GM13976 (cell line): ENCODE data around the gene ZMYM5.

Experiments used
- DNase-seq: peaks from one replicate; pipeline ENCODE4 v3.0.0; 2012; ENCODE audit warnings: low spot score
- in situ Hi-C: fragments of 300-500 bp; cut with MboI; formaldehyde crosslinking; loops from one replicate; pipeline ENCODE4 v1.12.0; 2022; ENCODE audit warnings: low sequenced_read_pairs, mixed read lengths, inconsistent platforms; ENCODE audit not compliant: unreplicated experiment
- TF ChIP-seq, protein P1 (sequence below): IDR thresholded peaks from 2 replicates; pipeline ENCODE4 v1.5.1; 2012; ENCODE audit warnings: borderline replicate concordance, mild to moderate bottlenecking; ENCODE audit not compliant: insufficient read depth; ENCODE audit errors: extremely low read depth, missing control alignments, control extremely low read depth

ZMYM5 gene

DNA sequence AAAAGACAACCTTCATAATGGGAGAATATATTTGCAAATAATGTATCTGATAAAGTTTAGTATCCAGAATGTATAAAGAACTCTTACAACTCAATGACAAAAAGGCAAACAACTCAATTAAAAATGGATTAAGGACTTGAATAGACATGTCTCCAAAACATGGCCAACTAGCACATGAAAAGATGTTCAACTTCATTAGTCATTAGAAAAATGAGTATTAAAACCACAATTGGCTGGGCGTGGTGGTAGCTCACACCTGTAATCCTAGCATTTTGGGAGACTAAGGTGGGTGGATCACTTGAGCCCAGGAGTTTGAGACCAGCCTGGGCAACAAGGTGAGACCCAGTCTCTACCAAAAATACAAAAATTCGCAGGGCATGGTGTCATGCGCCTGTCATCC is 18.8 kb upstream of the ZMYM5 start:
- in situ Hi-C loops: no loop called here
- TF ChIP-seq, protein P1, sequence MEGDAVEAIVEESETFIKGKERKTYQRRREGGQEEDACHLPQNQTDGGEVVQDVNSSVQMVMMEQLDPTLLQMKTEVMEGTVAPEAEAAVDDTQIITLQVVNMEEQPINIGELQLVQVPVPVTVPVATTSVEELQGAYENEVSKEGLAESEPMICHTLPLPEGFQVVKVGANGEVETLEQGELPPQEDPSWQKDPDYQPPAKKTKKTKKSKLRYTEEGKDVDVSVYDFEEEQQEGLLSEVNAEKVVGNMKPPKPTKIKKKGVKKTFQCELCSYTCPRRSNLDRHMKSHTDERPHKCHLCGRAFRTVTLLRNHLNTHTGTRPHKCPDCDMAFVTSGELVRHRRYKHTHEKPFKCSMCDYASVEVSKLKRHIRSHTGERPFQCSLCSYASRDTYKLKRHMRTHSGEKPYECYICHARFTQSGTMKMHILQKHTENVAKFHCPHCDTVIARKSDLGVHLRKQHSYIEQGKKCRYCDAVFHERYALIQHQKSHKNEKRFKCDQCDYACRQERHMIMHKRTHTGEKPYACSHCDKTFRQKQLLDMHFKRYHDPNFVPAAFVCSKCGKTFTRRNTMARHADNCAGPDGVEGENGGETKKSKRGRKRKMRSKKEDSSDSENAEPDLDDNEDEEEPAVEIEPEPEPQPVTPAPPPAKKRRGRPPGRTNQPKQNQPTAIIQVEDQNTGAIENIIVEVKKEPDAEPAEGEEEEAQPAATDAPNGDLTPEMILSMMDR: no peak
- DNase-seq: no peak

DNA sequence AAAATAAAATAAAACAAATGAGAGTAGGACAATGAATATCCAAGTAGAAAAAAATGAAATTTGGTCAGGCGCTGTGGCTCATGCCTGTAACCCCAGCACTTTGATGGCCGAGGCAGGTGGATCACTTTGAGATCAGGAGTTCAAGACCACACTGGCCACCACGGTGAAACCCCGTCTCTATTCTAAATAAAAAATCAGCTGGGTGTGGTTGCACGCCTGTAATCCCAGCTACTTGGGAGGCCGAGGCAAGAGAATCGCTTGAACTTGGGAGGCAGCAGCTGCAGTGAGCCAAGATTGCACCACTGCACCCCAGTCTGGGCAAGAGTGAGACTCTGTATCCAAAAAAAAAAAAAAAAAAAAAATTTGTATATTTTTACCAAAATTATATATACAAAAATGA is 18.2 kb upstream of the ZMYM5 start:
- in situ Hi-C loops: no loop called here
- TF ChIP-seq, protein P1: no peak
- no peak for DNase-seq

DNA sequence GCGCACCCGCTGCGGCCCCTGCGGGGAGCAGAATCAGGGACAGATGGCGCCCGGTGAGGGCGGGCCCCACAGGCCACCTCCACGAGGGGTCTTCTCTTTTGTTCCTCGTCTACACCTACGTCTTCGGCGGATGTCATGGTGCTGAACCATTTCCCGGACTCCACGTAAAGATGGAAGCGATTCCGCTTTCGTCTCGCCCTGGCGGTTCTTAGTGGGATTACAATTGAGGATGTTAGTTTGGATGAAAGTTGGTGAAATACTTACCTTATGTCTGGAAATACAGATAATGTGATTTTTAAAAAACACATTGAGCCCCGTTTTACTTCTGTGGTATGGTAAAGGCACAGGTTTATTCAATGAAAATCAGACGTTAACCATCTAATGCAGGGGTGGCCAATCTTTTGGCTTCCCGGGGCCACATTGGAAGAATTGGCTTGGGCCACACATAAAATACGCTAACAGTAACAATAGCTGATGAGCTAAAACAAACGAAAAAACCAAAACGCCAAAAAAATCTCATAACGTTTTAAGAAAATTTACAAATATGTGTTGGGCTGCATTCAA is 1.4 kb upstream of the ZMYM5 start:
- TF ChIP-seq, protein P1: peak; percentile 50
- in situ Hi-C loops: loop anchor here (25.0 kb wide), 1 partner anchor 228 kb away; the partner anchor contains the start of gene MPHOSPH8
- DNase-seq: peak; percentile 66

DNA sequence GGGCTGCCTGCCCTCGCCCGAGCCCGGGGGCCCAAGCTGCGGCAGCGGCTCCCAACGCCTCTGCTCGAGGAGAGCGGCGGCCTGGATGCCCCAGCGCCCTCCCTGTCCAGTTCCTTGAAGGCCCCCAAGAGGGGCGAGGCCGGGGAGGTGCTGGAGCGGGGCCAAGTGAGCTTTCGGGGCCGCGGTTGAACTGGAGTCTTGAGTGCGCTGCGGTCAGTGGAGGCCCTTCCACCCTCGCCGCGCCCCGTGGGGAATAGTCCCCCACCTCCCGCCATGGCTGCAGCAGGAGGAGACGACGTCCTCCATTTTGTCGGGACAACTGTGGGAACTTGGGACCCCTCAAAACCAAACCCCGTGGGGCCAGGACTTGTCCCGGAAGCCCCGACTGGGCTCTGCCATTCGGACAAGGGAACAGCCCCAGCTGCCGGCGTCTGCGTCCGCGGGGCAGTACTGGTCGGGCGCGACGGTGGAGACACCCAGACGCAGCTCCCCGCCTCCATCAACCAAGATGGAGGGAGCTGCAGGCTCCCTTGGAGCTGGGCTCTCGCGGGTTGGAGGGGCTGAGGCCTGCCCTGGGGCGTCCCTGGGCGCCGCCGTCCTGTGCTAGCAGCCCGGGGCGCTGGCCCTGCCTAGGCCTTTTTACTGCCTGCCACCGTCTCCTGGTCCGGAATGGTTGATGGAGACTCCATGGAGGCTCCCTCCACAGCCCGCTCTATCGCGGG is 736 bp upstream of the ZMYM5 start:
- DNase-seq: peak; percentile 71
- in situ Hi-C loops: loop anchor here (25.0 kb wide), 1 partner anchor 227 kb away; the partner anchor contains the start of gene MPHOSPH8
- TF ChIP-seq, protein P1: no peak

DNA sequence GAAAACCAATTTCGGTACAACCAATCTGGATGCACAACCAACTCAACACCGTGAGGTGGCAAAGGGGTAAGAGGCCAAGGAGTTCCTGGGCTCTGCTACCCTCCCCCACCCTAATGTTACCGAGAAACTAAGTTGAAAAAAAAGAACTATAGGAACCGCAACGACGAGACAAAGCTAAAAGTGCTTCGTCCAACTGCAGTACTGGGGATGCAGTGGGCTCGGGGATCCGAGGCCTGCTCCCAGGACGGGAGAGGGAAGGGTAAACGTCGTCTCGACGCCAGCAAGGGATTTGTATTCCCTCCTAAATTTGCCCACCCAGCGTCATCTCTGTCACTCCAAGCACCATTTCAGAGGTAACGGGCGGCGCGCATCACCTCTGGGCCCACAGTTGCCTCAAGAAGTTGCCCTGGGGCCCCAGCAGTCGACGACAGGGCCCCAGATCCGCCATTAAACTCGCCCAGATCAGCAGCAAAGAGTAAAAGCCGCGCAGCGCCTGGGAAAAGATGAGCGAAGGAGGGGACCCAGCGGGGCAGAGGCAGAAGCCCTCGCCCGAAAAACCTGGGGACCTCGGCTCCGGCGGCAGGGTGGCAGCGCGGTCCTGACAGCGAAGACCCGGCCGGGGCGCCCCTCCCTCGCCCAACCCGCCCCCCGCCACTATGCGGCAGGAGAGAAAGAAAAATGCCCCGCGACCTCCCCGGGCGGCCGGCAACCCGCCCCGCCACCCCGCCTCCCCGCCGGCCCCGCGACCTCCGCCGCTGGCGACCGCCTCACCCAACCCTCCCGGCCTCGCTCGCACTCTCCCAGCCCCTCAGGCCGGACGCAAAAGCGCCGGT is 752 bp downstream of the ZMYM5 start:
- DNase-seq: peak; percentile 51
- in situ Hi-C loops: loop anchor here (25.0 kb wide), 1 partner anchor 225 kb away; the partner anchor contains the start of gene MPHOSPH8
- TF ChIP-seq, protein P1: no peak

DNA sequence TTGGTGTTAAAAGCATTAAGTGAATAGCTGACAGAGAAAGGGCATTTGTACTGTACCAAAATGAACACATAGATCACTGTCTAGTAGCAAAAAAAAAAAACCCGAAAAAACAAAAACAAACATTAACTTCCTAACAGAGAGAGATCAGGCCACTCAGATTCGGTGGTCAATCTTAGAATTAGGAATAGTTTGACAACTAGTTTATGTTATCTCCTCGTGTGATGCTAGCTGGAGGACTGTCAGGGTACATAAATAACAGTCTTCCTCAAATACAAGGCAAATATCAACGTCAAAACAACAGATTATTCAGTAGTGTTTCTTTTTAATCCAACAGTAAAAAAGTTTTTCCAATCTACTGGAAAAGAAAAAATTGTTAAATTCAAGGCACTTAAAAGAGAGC is 1.7 kb downstream of the ZMYM5 start:
- in situ Hi-C loops: loop anchor here (25.0 kb wide), 1 partner anchor 224 kb away; the partner anchor contains the start of gene MPHOSPH8
- TF ChIP-seq, protein P1: no peak

More for the DNA sequence above, 1.7 kb downstream of the ZMYM5 start:
- no peak for DNase-seq
